ENCODE results near the gene MSH6. TPM values are rescaled to one million over a fixed set of nuclear protein-coding genes. Genes with fewer than 3 reads are reported as not detected.

Gene MSH6
- total RNA-seq, 2 experiments from 2014 or later, result 77.4 to 84.1 TPM

GRCh38 chr2:47784352-47784851, 1.5 kb downstream of the MSH6 start:
- POLR2A ChIA-PET, result interaction anchor here (0.7 to 3.3 kb wide), 7 partner anchors 12 to 663 kb away, joined by 3 to 24 read pairs (median 4); no protein-coding TSS in a partner anchor
- CTCF ChIA-PET, result interaction anchor here (1.4 kb wide), 1 partner anchor 11 kb away, joined by 7 read pairs; no protein-coding TSS in a partner anchor
- no peak for DNase-seq
- Mint-ChIP-seq H3K36me3 (ENCODE audit: low read depth) (peaks cover 14% of the 10 kb centered on the region), H3K4me3 (peak overlapping the region; percentile 88), H3K27ac (no peak overlapping the region), H3K9me3 (no peaks in the 10 kb centered on the region), H3K4me1 (peaks cover 22% of the 10 kb centered on the region), H3K27me3 (no peaks in the 10 kb centered on the region)

- ChIA-PET CTCF (no interaction called here), POLR2A (interaction anchor here (1.3 kb wide), 1 partner anchor 32 kb away, joined by 4 read pairs; no protein-coding TSS in a partner anchor)
- H3K27me3 Mint-ChIP-seq, result no peaks in the 10 kb centered on the region
- peak overlapping the region; percentile 36 for H3K27ac Mint-ChIP-seq
- H3K9me3 Mint-ChIP-seq, result no peaks in the 10 kb centered on the region
- H3K4me1 Mint-ChIP-seq, result peaks cover 26% of the 10 kb centered on the region
- H3K36me3 Mint-ChIP-seq (ENCODE audit: low read depth), result peaks cover 22% of the 10 kb centered on the region
- H3K4me3 Mint-ChIP-seq, result peak overlapping the region; percentile 22
- DNase-seq, result no peak
These were observed 3.0 kb downstream of the MSH6 start for GRCh38 chr2:47785986-47786385.

DNA sequence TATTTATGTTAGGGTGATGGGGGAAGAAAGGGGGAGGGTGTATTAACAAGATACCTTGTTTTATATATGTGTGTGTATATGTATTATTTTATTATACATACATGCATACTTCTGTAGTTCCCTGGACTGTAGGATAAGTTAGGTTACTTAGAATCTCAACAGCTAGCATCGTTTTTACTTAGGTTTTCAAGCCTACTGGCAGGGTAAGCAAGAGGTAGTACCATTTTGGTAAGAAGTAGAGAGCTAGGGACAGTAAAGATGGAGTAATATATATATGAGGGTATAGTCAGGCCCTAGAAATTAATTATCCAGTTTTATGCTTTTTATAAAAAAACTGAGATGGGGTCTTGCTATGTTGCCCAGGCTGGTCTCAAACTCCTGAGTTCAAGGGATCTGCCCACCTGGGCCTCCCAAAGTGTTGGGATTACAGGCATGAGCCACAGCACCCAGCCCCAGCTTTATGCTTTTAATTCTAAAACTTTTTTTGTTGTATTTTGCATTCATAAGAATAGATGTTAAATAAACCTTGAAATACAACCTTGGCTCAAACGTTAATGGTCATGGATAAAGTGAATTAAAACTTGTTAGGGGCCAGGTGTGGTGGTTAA, 13.2 kb downstream of the MSH6 start:
- Mint-ChIP-seq H3K4me3 (no peak overlapping the region), H3K4me1 (peaks cover 2% of the 10 kb centered on the region), H3K36me3 (ENCODE audit: low read depth) (peaks cover 69% of the 10 kb centered on the region), H3K9me3 (no peaks in the 10 kb centered on the region), H3K27ac (no peak overlapping the region), H3K27me3 (no peaks in the 10 kb centered on the region)
- POLR2A ChIA-PET, result interaction anchor here (1.4 to 3.1 kb wide), 2 partner anchors 9 to 13 kb away, joined by 3 to 24 read pairs; partner anchors contain the start of gene MSH6
- CTCF ChIA-PET, result interaction anchor here (0.8 to 0.9 kb wide), 2 partner anchors 10 to 29 kb away, joined by 4 to 7 read pairs; no protein-coding TSS in a partner anchor
- no peak for DNase-seq

DNA sequence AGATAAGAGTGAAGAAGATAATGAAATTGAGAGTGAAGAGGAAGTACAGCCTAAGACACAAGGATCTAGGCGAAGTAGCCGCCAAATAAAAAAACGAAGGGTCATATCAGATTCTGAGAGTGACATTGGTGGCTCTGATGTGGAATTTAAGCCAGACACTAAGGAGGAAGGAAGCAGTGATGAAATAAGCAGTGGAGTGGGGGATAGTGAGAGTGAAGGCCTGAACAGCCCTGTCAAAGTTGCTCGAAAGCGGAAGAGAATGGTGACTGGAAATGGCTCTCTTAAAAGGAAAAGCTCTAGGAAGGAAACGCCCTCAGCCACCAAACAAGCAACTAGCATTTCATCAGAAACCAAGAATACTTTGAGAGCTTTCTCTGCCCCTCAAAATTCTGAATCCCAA, 15.7 kb downstream of the MSH6 start:
- Mint-ChIP-seq H3K4me1 (peaks cover 4% of the 10 kb centered on the region), H3K9me3 (peaks cover 6% of the 10 kb centered on the region), H3K4me3 (no peak overlapping the region), H3K27me3 (no peaks in the 10 kb centered on the region), H3K36me3 (ENCODE audit: low read depth) (peaks cover 84% of the 10 kb centered on the region), H3K27ac (no peak overlapping the region)
- CTCF ChIA-PET, result no interaction called here
- POLR2A ChIA-PET, result no interaction called here
- no peak for DNase-seq

- Mint-ChIP-seq H3K27me3 (no peaks in the 10 kb centered on the region), H3K4me3 (no peak overlapping the region)
These were observed 16.2 kb downstream of the MSH6 start for GRCh38 chr2:47799031-47799609.

DNA sequence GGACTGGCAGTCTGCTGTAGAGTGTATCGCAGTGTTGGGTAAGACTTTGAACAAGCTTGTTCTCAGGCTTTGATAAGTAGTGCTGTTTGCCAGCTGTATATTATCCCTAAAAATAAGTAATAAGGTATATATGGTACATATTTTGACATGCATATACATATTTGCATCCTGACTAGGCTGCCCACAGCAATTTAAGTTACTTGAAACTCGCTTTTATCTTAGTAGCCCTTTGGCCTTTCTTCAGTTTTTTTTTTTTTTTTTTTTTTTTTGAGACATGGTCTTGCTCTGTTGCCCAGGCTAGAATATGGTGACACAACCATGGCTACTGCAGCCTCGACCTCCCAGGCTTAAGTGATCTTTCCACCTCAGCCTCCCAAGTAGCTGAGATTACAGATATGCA, 18.2 kb downstream of the MSH6 start:
- H3K4me3 Mint-ChIP-seq, result no peak overlapping the region
- CTCF ChIA-PET, result no interaction called here

More at GRCh38 chr2:47799031-47799609, 16.2 kb downstream of the MSH6 start:
- POLR2A ChIA-PET, result no interaction called here
- CTCF ChIA-PET, result no interaction called here
- no peak for DNase-seq
- no peak overlapping the region for H3K27ac Mint-ChIP-seq
- H3K36me3 Mint-ChIP-seq (ENCODE audit: low read depth), result peaks cover 89% of the 10 kb centered on the region
- H3K9me3 Mint-ChIP-seq, result peaks cover 6% of the 10 kb centered on the region
- peaks cover 4% of the 10 kb centered on the region for H3K4me1 Mint-ChIP-seq

DNA sequence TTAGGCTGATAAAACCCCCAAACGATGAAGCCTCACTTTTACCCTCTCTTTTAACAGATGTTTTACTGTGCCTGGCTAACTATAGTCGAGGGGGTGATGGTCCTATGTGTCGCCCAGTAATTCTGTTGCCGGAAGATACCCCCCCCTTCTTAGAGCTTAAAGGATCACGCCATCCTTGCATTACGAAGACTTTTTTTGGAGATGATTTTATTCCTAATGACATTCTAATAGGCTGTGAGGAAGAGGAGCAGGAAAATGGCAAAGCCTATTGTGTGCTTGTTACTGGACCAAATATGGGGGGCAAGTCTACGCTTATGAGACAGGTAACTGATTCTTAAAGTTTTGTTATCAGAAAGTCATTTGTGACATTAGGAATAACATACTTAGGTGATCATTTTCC, 20.4 kb downstream of the MSH6 start:
- Mint-ChIP-seq H3K4me3 (no peak overlapping the region), H3K9me3 (peaks cover 6% of the 10 kb centered on the region), H3K27ac (no peak overlapping the region), H3K4me1 (peaks cover 6% of the 10 kb centered on the region), H3K36me3 (ENCODE audit: low read depth) (peaks cover 97% of the 10 kb centered on the region), H3K27me3 (no peaks in the 10 kb centered on the region)
- POLR2A ChIA-PET, result interaction anchor here (1.0 to 1.4 kb wide), 2 partner anchors 16 to 104 kb away, joined by 3 read pairs; no protein-coding TSS in a partner anchor
- DNase-seq, result no peak
- CTCF ChIA-PET, result no interaction called here

More for the DNA sequence above, 18.2 kb downstream of the MSH6 start:
- peaks cover 6% of the 10 kb centered on the region for H3K9me3 Mint-ChIP-seq
- no peaks in the 10 kb centered on the region for H3K27me3 Mint-ChIP-seq
- H3K27ac Mint-ChIP-seq, result no peak overlapping the region
- peaks cover 4% of the 10 kb centered on the region for H3K4me1 Mint-ChIP-seq
- DNase-seq, result no peak
- peaks cover 94% of the 10 kb centered on the region for H3K36me3 Mint-ChIP-seq (ENCODE audit: low read depth)
- POLR2A ChIA-PET, result interaction anchor here (1.4 kb wide), 1 partner anchor 18 kb away, joined by 5 read pairs; the partner anchor contains the start of gene MSH6

DNA sequence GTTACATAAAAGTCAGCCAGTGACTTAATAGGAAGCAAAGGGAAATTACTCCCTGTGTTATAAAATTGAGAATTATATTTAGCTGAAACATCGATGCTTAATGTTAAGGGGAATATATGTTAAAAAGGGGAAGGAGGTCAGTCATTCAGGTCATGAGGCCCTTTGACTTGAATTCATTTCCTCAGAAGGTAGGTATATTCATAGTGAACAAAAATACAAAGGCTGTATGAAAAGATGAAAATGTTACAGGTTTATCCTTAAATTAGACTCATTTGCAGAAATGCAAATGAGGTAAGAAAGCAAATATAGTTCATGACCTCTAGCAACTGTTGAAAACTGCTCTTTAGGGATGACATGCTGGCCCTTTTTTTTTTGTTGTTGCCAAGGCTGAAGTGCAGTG, 20.8 kb downstream of the MSH6 start:
- H3K4me3 Mint-ChIP-seq, result no peak overlapping the region
- ChIA-PET CTCF (no interaction called here), POLR2A (interaction anchor here (1.0 to 1.4 kb wide), 2 partner anchors 16 to 104 kb away, joined by 3 read pairs; no protein-coding TSS in a partner anchor)
- peaks cover 6% of the 10 kb centered on the region for H3K9me3 Mint-ChIP-seq
- peaks cover 6% of the 10 kb centered on the region for H3K4me1 Mint-ChIP-seq
- peaks cover 97% of the 10 kb centered on the region for H3K36me3 Mint-ChIP-seq (ENCODE audit: low read depth)
- no peak overlapping the region for H3K27ac Mint-ChIP-seq
- no peaks in the 10 kb centered on the region for H3K27me3 Mint-ChIP-seq
- no peak for DNase-seq

GRCh38 chr2:47805850-47806249, 22.9 kb downstream of the MSH6 start:
- Mint-ChIP-seq H3K27ac (no peak overlapping the region), H3K27me3 (no peaks in the 10 kb centered on the region), H3K9me3 (peaks cover 6% of the 10 kb centered on the region), H3K4me1 (peaks cover 6% of the 10 kb centered on the region), H3K4me3 (no peak overlapping the region), H3K36me3 (ENCODE audit: low read depth) (peaks cover 88% of the 10 kb centered on the region)
- CTCF ChIA-PET, result interaction anchor here (0.9 to 1.6 kb wide), 2 partner anchors 9 to 38 kb away, joined by 5 to 7 read pairs; no protein-coding TSS in a partner anchor
- POLR2A ChIA-PET, result interaction anchor here (1.1 to 1.2 kb wide), 2 partner anchors 10 to 23 kb away, joined by 3 read pairs; partner anchors contain the start of gene MSH6
- DNase-seq, result no peak

DNA sequence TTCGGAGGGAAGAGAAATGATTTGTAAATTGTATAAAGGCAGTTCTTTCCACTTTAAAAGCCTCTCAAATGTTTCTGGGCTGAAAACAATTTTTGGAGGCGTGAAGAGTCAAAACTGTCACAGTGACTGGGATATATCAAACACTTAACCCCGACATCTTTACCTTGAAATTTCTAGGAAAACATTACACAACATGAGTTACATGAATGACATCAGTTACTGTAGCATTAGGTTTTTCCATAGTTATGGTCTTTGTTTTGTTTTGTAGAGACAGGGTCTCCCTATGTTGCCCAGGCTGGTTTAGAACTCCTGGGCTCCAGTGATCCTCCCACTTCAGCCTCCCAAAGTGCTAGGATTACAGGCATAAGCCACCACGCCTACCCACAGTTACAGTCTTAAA, 25.7 kb downstream of the MSH6 start:
- CTCF ChIA-PET, result no interaction called here
- DNase-seq, result no peak
- H3K36me3 Mint-ChIP-seq (ENCODE audit: low read depth), result peaks cover 86% of the 10 kb centered on the region
- no peaks in the 10 kb centered on the region for H3K9me3 Mint-ChIP-seq
- H3K4me1 Mint-ChIP-seq, result peaks cover 2% of the 10 kb centered on the region
- no peak overlapping the region for H3K27ac Mint-ChIP-seq
- POLR2A ChIA-PET, result interaction anchor here (1.0 kb wide), 1 partner anchor 26 kb away, joined by 4 read pairs; the partner anchor contains the start of gene MSH6
- H3K4me3 Mint-ChIP-seq, result no peak overlapping the region
- H3K27me3 Mint-ChIP-seq, result no peaks in the 10 kb centered on the region

GRCh38 chr2:47809903-47810302, 27.0 kb downstream of the MSH6 start:
- Mint-ChIP-seq H3K27ac (no peak overlapping the region), H3K9me3 (no peaks in the 10 kb centered on the region), H3K36me3 (ENCODE audit: low read depth) (peaks cover 83% of the 10 kb centered on the region), H3K4me3 (no peak overlapping the region), H3K4me1 (peaks cover 2% of the 10 kb centered on the region), H3K27me3 (no peaks in the 10 kb centered on the region)
- no peak for DNase-seq
- ChIA-PET POLR2A (interaction anchor here (1.0 kb wide), 1 partner anchor 27 kb away, joined by 4 read pairs; the partner anchor contains the start of gene MSH6), CTCF (no interaction called here)

- CTCF ChIA-PET, result no interaction called here
- Mint-ChIP-seq H3K36me3 (ENCODE audit: low read depth) (peaks cover 83% of the 10 kb centered on the region), H3K4me1 (peaks cover 2% of the 10 kb centered on the region), H3K27me3 (no peaks in the 10 kb centered on the region), H3K4me3 (no peak overlapping the region), H3K27ac (no peak overlapping the region), H3K9me3 (no peaks in the 10 kb centered on the region)
- POLR2A ChIA-PET, result no interaction called here
- no peak for DNase-seq
These were observed 27.9 kb downstream of the MSH6 start for GRCh38 chr2:47810850-47811249.

DNA sequence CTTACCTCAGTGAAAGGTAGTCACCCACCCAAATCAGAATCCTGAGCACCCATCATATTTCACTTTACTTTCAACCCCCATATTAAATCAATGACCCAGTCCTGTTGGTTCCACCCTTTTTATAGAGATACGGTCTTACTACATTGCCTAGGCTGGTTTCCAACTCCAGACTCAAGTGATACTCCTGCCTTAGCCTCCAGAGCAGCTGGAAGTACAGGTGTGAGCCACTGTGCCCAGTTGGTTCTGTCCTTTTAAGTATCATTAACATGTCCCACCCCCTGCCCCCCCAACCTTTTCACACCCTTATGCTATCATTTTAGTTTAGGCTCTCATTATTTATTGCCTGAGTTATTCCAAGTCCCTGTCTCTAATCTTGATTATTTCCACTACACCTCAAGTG, 28.7 kb downstream of the MSH6 start:
- POLR2A ChIA-PET, result no interaction called here
- no peak for DNase-seq
- CTCF ChIA-PET, result no interaction called here
- Mint-ChIP-seq H3K9me3 (no peaks in the 10 kb centered on the region), H3K4me3 (no peak overlapping the region), H3K36me3 (ENCODE audit: low read depth) (peaks cover 82% of the 10 kb centered on the region), H3K27ac (no peak overlapping the region), H3K27me3 (no peaks in the 10 kb centered on the region), H3K4me1 (peaks cover 2% of the 10 kb centered on the region)
